Tibial nerve (tissue), 3 donors: Measurements from ENCODE around the gene C8G.

Experiments used
- POLR2A ChIP-seq, 2 donors: fragments of 450-650 bp; IDR thresholded peaks; one replicate each; pipeline ENCODE4 v1.6.1; 2017; ENCODE audit warnings: antibody characterized with exemption in 2 of 2, mild to moderate bottlenecking in 2 of 2, moderate library complexity in 2 of 2
- TF ChIP-seq, protein P1 (sequence below), 5 experiments: fragments of 200-600 bp in 3 of 5; fragments of 450-650 bp in 2 of 5; sonication (generic) in 3 of 5; IDR thresholded peaks; one replicate each; pipeline ENCODE4 v1.5.1; 2016 to 2019; ENCODE audit warnings: antibody characterized with exemption in 5 of 5, mild to moderate bottlenecking in 3 of 5, moderate library complexity in 2 of 5

DNA sequence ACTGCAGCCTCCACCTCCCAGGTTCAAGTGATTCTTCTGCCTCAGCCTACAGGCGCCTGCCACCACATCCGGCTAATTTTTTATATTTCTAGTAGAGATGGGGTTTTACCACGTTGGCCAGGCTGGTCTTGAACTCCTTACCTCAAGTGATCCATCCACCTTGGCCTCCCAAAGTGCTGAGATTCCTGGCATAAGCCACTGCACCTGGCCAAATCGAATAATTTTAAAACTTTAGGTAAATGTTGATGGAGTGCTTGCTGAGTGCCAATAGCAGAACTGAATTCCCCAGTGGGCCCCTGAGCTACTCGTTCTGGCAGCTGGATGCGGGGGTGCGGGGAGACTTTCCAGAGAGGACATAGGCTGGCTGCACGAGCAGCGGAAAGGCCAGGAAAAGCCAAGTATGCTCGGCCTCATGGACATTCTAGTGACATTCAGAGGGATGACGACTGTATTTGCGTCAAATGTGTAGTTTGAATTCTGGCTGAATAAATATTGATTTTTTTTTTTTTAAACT, 41.9 kb upstream of the C8G start:
- TF ChIP-seq, protein P1, sequence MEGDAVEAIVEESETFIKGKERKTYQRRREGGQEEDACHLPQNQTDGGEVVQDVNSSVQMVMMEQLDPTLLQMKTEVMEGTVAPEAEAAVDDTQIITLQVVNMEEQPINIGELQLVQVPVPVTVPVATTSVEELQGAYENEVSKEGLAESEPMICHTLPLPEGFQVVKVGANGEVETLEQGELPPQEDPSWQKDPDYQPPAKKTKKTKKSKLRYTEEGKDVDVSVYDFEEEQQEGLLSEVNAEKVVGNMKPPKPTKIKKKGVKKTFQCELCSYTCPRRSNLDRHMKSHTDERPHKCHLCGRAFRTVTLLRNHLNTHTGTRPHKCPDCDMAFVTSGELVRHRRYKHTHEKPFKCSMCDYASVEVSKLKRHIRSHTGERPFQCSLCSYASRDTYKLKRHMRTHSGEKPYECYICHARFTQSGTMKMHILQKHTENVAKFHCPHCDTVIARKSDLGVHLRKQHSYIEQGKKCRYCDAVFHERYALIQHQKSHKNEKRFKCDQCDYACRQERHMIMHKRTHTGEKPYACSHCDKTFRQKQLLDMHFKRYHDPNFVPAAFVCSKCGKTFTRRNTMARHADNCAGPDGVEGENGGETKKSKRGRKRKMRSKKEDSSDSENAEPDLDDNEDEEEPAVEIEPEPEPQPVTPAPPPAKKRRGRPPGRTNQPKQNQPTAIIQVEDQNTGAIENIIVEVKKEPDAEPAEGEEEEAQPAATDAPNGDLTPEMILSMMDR (IDR thresholded peaks at IDR 0.05), result no peak
- TF ChIP-seq POLR2A (IDR thresholded peaks at IDR 0.05), result no peak
